K562 (cell line): ENCODE measurements around the gene MARK4. TPM values are rescaled to one million over a fixed set of nuclear protein-coding genes. Genes with fewer than 3 reads are reported as not detected.

Experiments used
- ATAC-seq: fragments of 200-7000 bp; cut with Tn5 transposase; 3 replicates; pipeline ENCODE4 v1.9.1; 2020; ENCODE audit warnings: moderate library complexity
- BruUV-seq: library from RNA; stranded (reverse); fragments of 400-500 nt; replicated peaks from 2 replicates; lab custom pipeline; 2021; lab: Mats Ljungman, UMichigan
- CTCF ChIA-PET: fragments of 300-600 bp; formaldehyde crosslinking; extraction: SDS; loops from one replicate; lab custom pipeline; 2021; ENCODE audit warnings: low intra/inter-chr PET ratio; lab: Yijun Ruan, JAX
- POLR2A ChIA-PET: fragments of 300-600, 350-650 bp; sonication (Branson Sonifier 250); formaldehyde crosslinking; extraction: SDS; loops from one replicate; lab custom pipeline; 2021; ENCODE audit warnings: antibody characterized with exemption, inconsistent platforms; lab: Yijun Ruan, JAX
- DNase-seq, 4 experiments: peaks; one replicate each; pipeline versions ENCODE4 v3.0.0 to v3.0.0-alpha.2; 2011 to 2018; ENCODE audit warnings: low spot score in 3 of 4, mixed read lengths in 3 of 4; ENCODE audit errors: extremely low read depth in 1 of 4
- FAIRE-seq: peaks from 2 replicates; lab custom pipeline; 2011; peaks lifted over from hg19 to GRCh38; lab: Jason Lieb, UNC
- H2AFZ ChIP-seq: 2 replicates; pipeline ENCODE4 v1.6.0; 2011; ENCODE audit warnings: low read depth, low read length, control low read depth, inconsistent platforms
- H3K27ac ChIP-seq: fragments of 200-600 bp; 3 replicates; pipeline ENCODE4 v1.8.0; 2011; ENCODE audit warnings: low read depth, mild to moderate bottlenecking, control low read depth, inconsistent platforms, low read length, moderate library complexity, mixed read lengths; ENCODE audit errors: extremely low read depth
- H3K27me3 ChIP-seq, 2 experiments: fragments of 300-600 bp in 1 of 2; 2 replicates in 1 of 2; 3 replicates in 1 of 2; pipeline versions ENCODE4 v1.6.0 to v1.8.0; 2011; ENCODE audit warnings: inconsistent platforms in 2 of 2, low read length in 2 of 2, mild to moderate bottlenecking in 1 of 2, mixed read lengths in 1 of 2, moderate library complexity in 1 of 2; ENCODE audit not compliant: control insufficient read depth in 2 of 2, insufficient read depth in 2 of 2
- H3K36me3 ChIP-seq: fragments of 300-600 bp; 3 replicates; pipeline ENCODE4 v1.8.0; 2011; ENCODE audit warnings: mild to moderate bottlenecking, low read length, inconsistent platforms; ENCODE audit not compliant: control insufficient read depth, insufficient read depth
- H3K4me1 ChIP-seq, 2 experiments: fragments of 200-600 bp in 1 of 2; replicated peaks in 1 of 2; 2 replicates in 1 of 2; 3 replicates in 1 of 2; pipeline versions ENCODE4 v1.5.1 to v1.8.0; 2011; ENCODE audit warnings: inconsistent platforms in 2 of 2, low read length in 2 of 2, mild to moderate bottlenecking in 1 of 2, mixed read lengths in 1 of 2, moderate library complexity in 1 of 2; ENCODE audit not compliant: control insufficient read depth in 2 of 2, insufficient read depth in 2 of 2
- H3K4me2 ChIP-seq: 2 replicates; pipeline ENCODE4 v1.6.1; 2011; ENCODE audit warnings: low read length, control low read depth, inconsistent platforms, mixed read lengths; ENCODE audit not compliant: insufficient read depth
- H3K4me3 ChIP-seq: fragments of 200-600 bp; sonication (generic), shearing (Covaris generic); 2 replicates; pipeline ENCODE4 v1.5.1; 2016; ENCODE audit warnings: control low read depth, inconsistent platforms
- H3K79me2 ChIP-seq: fragments of 200-600 bp; 3 replicates; pipeline ENCODE4 v1.8.0; 2011; ENCODE audit warnings: low read length, inconsistent platforms; ENCODE audit not compliant: control insufficient read depth, insufficient read depth
- H3K9ac ChIP-seq, 2 experiments: 2 replicates each; pipeline versions ENCODE4 v1.6.0 to v1.6.1; 2011; ENCODE audit warnings: low read depth in 2 of 2, low read length in 2 of 2, control low read depth in 1 of 2, inconsistent platforms in 1 of 2, mild to moderate bottlenecking in 1 of 2, mixed read lengths in 1 of 2; ENCODE audit not compliant: insufficient read depth in 1 of 2
- H3K9me1 ChIP-seq: one replicate; pipeline ENCODE4 v1.6.0; 2011; ENCODE audit warnings: inconsistent platforms, mild to moderate bottlenecking, low read length, moderate library complexity; ENCODE audit not compliant: control insufficient read depth, insufficient read depth
- H3K9me3 ChIP-seq: replicated peaks from 2 replicates; pipeline ENCODE4 v1.5.1; 2011; ENCODE audit warnings: low read depth, low read length, inconsistent platforms; ENCODE audit not compliant: control insufficient read depth, insufficient read depth
- H4K20me1 ChIP-seq: replicated peaks from 2 replicates; pipeline ENCODE4 v1.6.1; 2011; ENCODE audit warnings: low read length, inconsistent platforms, mixed read lengths; ENCODE audit not compliant: control insufficient read depth, insufficient read depth
- FOXM1 ChIP-seq, 2 experiments: fragments of 450-650 bp in 1 of 2; sonication (generic) in 1 of 2; formaldehyde crosslinking in 1 of 2; IDR thresholded peaks; 2 replicates each; pipeline versions ENCODE4 v1.6.1 to v1.9.0; 2017 to 2022; ENCODE audit warnings: low read depth in 2 of 2, mild to moderate bottlenecking in 2 of 2, missing genetic modification reagents in 1 of 2, moderate library complexity in 1 of 2
- POLR2G ChIP-seq: fragments of 200-400 bp; formaldehyde crosslinking; IDR thresholded peaks from 2 replicates; pipeline ENCODE4 v1.6.1; 2017; ENCODE audit warnings: low read depth, mild to moderate bottlenecking, antibody characterized with exemption, low read length, moderate library complexity
- WHSC1 ChIP-seq: IDR thresholded peaks from one replicate; pipeline ENCODE4 v1.6.1; 2012; ENCODE audit warnings: low read length, control low read depth, inconsistent platforms
- WGBS: fragments of 100-300 bp; shearing (Covaris generic); methylation state at CpG from one replicate; pipeline ENCODE4 v1.1.6; 2016; ENCODE audit warnings: low coverage, mixed read lengths; ENCODE audit not compliant: insufficient coverage; ENCODE audit errors: missing lambda C conversion rate; 5-methylcytosine and 5-hydroxymethylcytosine counted together
- in situ Hi-C: fragments of 300-500 bp; cut with MboI; formaldehyde crosslinking; loops from 4 replicates; pipeline ENCODE4 v1.15.0; 2018; ENCODE audit warnings: inconsistent platforms, mixed read lengths
- intact Hi-C: fragments of 100-400 bp; cut with micrococcal nuclease; formaldehyde crosslinking; loops from 2 replicates; pipeline ENCODE4 v1.14.2; 2022
- polyA plus RNA-seq, 8 experiments: library from polyadenylated mRNA; depleted of rRNA in 4 of 8; stranded (reverse) in 5 of 8; unstranded in 3 of 8; fragments of >200 nt; fragmentation: Nextera tagmentation in 2 of 8; fragmentation: Illumina TruSeq in 1 of 8; extraction: Ambion mirVana in 2 of 8; extraction: Trizol in 1 of 8; gene quantifications; 2 replicates each; pipeline versions ENCODE4 v1.2.1 to v1.2.3, GENCODE V29; 2011 to 2014; ENCODE audit warnings: inconsistent platforms in 1 of 8, missing spikeins in 1 of 8
- total RNA-seq, 7 experiments: library from RNA; depleted of rRNA in 6 of 7; stranded (reverse); fragments of >200 nt in 6 of 7; fragmentation: Illumina TruSeq in 2 of 7; extraction: Trizol in 2 of 7; gene quantifications; 2 replicates each; pipeline versions ENCODE4 v1.2.1 to v1.2.3, GENCODE V29; 2011 to 2021; ENCODE audit warnings: low replicate concordance in 1 of 7
- TF ChIP-seq, protein P1 (sequence below): sonication (generic); formaldehyde crosslinking; IDR thresholded peaks from 2 replicates; pipeline ENCODE4 v1.8.1; 2023; ENCODE audit warnings: mild to moderate bottlenecking, missing genetic modification reagents
- TF ChIP-seq, protein P2 (sequence below): sonication (generic); formaldehyde crosslinking; IDR thresholded peaks from 2 replicates; pipeline ENCODE4 v1.8.1; 2022; ENCODE audit warnings: missing genetic modification reagents

MARK4 gene
- total and polyA plus RNA-seq, 9 of the 15 experiments (the other 6 are each of a cell fraction or from before 2014, with no cell fraction given) = 0.52 to 29.4 (median 8.6) TPM

DNA sequence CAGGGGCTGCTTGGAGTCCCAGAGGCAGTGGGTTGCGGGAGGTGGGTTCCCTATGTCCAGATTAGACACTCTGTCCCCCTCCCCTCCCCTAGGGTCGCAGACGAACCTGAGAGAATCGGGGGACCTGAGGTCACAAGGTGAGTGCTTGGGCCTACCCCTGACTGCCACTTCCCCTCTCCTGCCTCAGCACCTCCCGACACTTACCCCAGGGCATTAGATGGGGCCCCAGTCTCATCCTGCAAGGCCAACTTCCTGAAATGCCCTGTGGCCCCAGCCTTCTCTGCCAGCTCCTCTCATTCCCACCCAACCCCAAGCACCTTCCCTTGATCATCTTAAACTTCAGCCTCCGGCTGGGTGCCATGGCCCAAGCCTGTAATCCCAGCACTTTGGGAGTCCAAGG, 48.6 kb downstream of the MARK4 start:
- no peak for FAIRE-seq
- in situ Hi-C loops = no loop called here
- Histone ChIP-seq H3K79me2 (no peaks in the 10 kb centered on the region), H3K4me3 (no peak overlapping the region), H3K27ac (no peak overlapping the region), H4K20me1 (no peaks in the 10 kb centered on the region), H3K4me2 (no peak overlapping the region), H3K9me1 (no peaks in the 10 kb centered on the region), H3K9me3 (0 out of 2 replicates have a peak, but pooled peaks cover 2% of the 10 kb centered on the region), H3K4me1 (peaks cover 9 to 20% of the 10 kb centered on the region in 2 experiments; a peak in 3 of 5 replicates), H3K36me3 (no peaks in the 10 kb centered on the region; the same call in 2 of the 3 replicates), H3K9ac (peak overlapping the region; percentile 69 to 88; a peak in 3 of 4 replicates), H3K27me3 (no peaks in the 10 kb centered on the region), H2AFZ (no peak overlapping the region)
- intact Hi-C loops = loop anchor here (1.0 kb wide), 1 partner anchor 9 kb away; no protein-coding TSS in a partner anchor
- TF ChIP-seq FOXM1 (IDR thresholded peaks at IDR 0.05; ENCODE audit: low read depth) (no peak), FOXM1 (CRISPR knock-in tag; IDR thresholded peaks at IDR 0.05; ENCODE audit: low read depth) (no peak)
- TSS peak; percentile 81 for BruUV-seq
- no peak for ATAC-seq
- CTCF ChIA-PET = no interaction called here
- WGBS = 90% methylated on average over 6 of the region's 6 CpGs
- DNase-seq = no peak
- POLR2A ChIA-PET = interaction anchor here (0.6 to 2.0 kb wide), 3 partner anchors 8 to 13 kb away, joined by 3 to 6 read pairs (median 5); no protein-coding TSS in a partner anchor

DNA sequence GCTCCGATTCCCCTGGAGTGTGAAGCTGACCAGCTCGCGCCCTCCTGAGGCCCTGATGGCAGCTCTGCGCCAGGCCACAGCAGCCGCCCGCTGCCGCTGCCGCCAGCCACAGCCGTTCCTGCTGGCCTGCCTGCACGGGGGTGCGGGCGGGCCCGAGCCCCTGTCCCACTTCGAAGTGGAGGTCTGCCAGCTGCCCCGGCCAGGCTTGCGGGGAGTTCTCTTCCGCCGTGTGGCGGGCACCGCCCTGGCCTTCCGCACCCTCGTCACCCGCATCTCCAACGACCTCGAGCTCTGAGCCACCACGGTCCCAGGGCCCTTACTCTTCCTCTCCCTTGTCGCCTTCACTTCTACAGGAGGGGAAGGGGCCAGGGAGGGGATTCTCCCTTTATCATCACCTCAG, 51.3 kb downstream of the MARK4 start:
- no peak overlapping the region for H3K4me3 ChIP-seq
- H3K36me3 ChIP-seq = no peaks in the 10 kb centered on the region; the same call in 2 of the 3 replicates
- H2AFZ ChIP-seq = no peak overlapping the region
- ATAC-seq (no peak), DNase-seq (no peak), FAIRE-seq (no peak)
- H3K9ac ChIP-seq = no peak overlapping the region
- TF ChIP-seq, protein P1, sequence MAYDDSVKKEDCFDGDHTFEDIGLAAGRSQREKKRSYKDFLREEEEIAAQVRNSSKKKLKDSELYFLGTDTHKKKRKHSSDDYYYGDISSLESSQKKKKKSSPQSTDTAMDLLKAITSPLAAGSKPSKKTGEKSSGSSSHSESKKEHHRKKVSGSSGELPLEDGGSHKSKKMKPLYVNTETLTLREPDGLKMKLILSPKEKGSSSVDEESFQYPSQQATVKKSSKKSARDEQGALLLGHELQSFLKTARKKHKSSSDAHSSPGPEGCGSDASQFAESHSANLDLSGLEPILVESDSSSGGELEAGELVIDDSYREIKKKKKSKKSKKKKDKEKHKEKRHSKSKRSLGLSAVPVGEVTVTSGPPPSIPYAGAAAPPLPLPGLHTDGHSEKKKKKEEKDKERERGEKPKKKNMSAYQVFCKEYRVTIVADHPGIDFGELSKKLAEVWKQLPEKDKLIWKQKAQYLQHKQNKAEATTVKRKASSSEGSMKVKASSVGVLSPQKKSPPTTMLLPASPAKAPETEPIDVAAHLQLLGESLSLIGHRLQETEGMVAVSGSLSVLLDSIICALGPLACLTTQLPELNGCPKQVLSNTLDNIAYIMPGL (CRISPR knock-in tag) = no peak
- TF ChIP-seq POLR2G (peak; percentile 45), WHSC1 (no peak)
- TF ChIP-seq, protein P2, sequence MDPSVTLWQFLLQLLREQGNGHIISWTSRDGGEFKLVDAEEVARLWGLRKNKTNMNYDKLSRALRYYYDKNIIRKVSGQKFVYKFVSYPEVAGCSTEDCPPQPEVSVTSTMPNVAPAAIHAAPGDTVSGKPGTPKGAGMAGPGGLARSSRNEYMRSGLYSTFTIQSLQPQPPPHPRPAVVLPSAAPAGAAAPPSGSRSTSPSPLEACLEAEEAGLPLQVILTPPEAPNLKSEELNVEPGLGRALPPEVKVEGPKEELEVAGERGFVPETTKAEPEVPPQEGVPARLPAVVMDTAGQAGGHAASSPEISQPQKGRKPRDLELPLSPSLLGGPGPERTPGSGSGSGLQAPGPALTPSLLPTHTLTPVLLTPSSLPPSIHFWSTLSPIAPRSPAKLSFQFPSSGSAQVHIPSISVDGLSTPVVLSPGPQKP (CRISPR knock-in tag) = no peak
- no peaks in the 10 kb centered on the region for H3K79me2 ChIP-seq
- 86% methylated on average over 11 of the region's 27 CpGs for WGBS
- intact Hi-C loops = no loop called here
- in situ Hi-C loops = no loop called here
- ChIA-PET POLR2A (interaction anchor here (0.6 kb wide), 2 partner anchors 199 to 386 kb away, joined by 3 to 4 read pairs; no protein-coding TSS in a partner anchor), CTCF (no interaction called here)
- no peaks in the 10 kb centered on the region for H3K9me1 ChIP-seq
- H4K20me1 ChIP-seq = no peaks in the 10 kb centered on the region
- peaks cover 9 to 30% of the 10 kb centered on the region in 2 experiments; a peak in 3 of 5 replicates for H3K4me1 ChIP-seq
- H3K4me2 ChIP-seq = no peak overlapping the region
- BruUV-seq = no TSS peak
- no peaks in the 10 kb centered on the region for H3K27me3 ChIP-seq
- no peak overlapping the region for H3K27ac ChIP-seq
- 0 out of 2 replicates have a peak, but pooled peaks cover 2% of the 10 kb centered on the region for H3K9me3 ChIP-seq
